NT2/D1 (cell line): Measurements from ENCODE around the gene SPRYD3.
"Not testable (repeated sequence)": the region's sequence is repeated elsewhere in the genome, so short reads cannot be mapped to it uniquely, and the experiment has no call there.

Experiments used
- DNase-seq: peaks from one replicate; pipeline ENCODE4 v3.0.0-alpha.2; 2011; ENCODE audit warnings: low read depth, low spot score
- H3K27me3 ChIP-seq: 2 replicates; pipeline ENCODE4 v1.6.0; 2011; ENCODE audit warnings: mild to moderate bottlenecking; ENCODE audit not compliant: insufficient read length, insufficient read depth
- H3K36me3 ChIP-seq: 2 replicates; pipeline ENCODE4 v1.6.1; 2011; ENCODE audit warnings: mild to moderate bottlenecking, low read length, mixed read lengths; ENCODE audit not compliant: insufficient read depth, insufficient read length
- H3K4me1 ChIP-seq: 2 replicates; pipeline ENCODE4 v1.5.1; 2011; ENCODE audit not compliant: insufficient read depth, insufficient read length
- H3K4me3 ChIP-seq: 2 replicates; pipeline ENCODE4 v1.5.1; 2011; ENCODE audit warnings: low read depth; ENCODE audit not compliant: insufficient read length
- H3K9ac ChIP-seq: 2 replicates; pipeline ENCODE4 v1.6.0; 2011; ENCODE audit warnings: low read depth; ENCODE audit not compliant: insufficient read length
- H3K9me3 ChIP-seq: 2 replicates; pipeline ENCODE4 v1.5.1; 2011; ENCODE audit warnings: mild to moderate bottlenecking, low read length; ENCODE audit not compliant: insufficient read depth
- SUZ12 ChIP-seq: IDR thresholded peaks from 2 replicates; pipeline ENCODE4 v1.6.1; 2011; ENCODE audit not compliant: insufficient read length, insufficient read depth; ENCODE audit errors: extremely low read depth
- YY1 ChIP-seq: IDR thresholded peaks from 2 replicates; pipeline ENCODE4 v1.6.1; 2011; ENCODE audit not compliant: insufficient read length, insufficient read depth
- ZNF274 ChIP-seq: IDR thresholded peaks from 2 replicates; pipeline ENCODE4 v1.6.1; 2011; ENCODE audit warnings: mild to moderate bottlenecking, low read depth, low read length

SPRYD3 gene

DNA sequence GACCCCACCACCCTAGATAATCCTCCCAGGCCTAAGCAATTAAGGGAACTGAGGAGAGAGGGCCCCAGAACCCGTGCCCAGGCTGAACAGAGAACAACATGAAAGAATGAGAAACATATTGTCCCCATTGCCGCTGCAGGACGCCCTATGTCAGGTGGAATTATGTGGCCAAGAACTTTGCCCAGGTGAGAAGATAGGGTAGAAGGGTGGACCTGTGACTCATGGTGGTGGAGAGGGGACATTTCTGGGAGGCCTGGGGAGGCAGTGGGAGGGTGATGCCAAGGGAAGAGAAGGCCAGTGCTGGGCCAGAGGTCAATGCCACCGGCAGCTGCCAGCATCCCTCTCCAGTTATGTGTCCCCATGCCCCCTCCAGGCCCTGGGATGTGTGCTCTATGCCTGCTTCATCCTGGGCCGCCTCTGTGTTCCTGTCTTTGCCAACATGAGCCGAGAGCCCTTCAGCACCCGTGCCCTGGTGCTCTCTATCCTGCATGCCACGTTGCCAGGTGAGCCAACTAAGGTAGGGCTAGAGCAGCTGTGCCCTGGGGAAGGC lies 39.6 kb upstream of the SPRYD3 start:
- H3K36me3 ChIP-seq, result no peaks in the 10 kb centered on the region
- peaks cover 12% of the 10 kb centered on the region for H3K27me3 ChIP-seq
- H3K4me1 ChIP-seq, result peaks cover 5% of the 10 kb centered on the region
- DNase-seq, result no peak
- no peaks in the 10 kb centered on the region; the same call in 1 of the 2 replicates for H3K9me3 ChIP-seq
- TF ChIP-seq ZNF274, result no peak
- no peak for TF ChIP-seq SUZ12
- no peak for TF ChIP-seq YY1
- no peak overlapping the region for H3K9ac ChIP-seq
- no peak overlapping the region for H3K4me3 ChIP-seq

DNA sequence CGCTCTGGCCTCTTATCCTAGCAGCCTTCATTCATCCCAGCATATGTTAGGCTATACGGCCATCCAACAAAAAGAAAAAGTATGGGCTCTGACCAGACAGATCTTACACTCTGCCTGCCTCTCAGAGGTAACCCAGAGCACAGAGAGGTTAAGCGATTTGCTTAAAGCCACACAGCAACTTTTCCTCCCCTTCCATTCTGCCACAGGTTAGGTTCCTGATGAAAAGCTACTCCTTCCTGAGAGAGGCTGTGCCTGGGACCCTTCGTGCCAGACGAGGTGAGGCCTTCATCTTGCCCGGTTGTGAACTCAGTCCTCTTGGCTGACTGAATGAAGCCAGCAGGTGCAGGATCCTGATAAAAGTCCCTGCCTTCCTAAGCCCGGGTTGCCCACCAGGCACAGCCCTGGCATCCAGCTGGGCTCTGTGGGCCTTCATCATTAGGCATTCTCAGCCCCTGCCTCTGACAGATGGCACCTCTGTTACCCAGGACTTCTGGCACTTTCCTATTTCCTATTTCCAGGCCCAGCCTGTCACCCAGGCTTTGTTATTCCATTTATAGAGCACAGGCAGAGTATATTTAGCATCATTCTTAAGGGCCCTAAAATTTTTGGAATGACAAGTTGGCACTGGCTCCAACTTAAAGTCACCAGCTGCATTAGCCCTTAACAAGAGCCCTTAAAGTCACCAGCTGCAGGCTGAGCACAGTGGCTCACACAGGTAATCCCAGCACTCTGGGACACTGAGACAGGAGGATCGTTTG lies 36.9 kb upstream of the SPRYD3 start:
- DNase-seq, result no peak
- no peak for TF ChIP-seq ZNF274
- TF ChIP-seq YY1, result no peak
- no peak for TF ChIP-seq SUZ12
- H3K36me3 ChIP-seq, result no peaks in the 10 kb centered on the region
- no peak overlapping the region for H3K4me3 ChIP-seq
- peaks cover 10% of the 10 kb centered on the region for H3K27me3 ChIP-seq
- no peaks in the 10 kb centered on the region for H3K9me3 ChIP-seq
- no peaks in the 10 kb centered on the region for H3K4me1 ChIP-seq
- H3K9ac ChIP-seq, result no peak overlapping the region

DNA sequence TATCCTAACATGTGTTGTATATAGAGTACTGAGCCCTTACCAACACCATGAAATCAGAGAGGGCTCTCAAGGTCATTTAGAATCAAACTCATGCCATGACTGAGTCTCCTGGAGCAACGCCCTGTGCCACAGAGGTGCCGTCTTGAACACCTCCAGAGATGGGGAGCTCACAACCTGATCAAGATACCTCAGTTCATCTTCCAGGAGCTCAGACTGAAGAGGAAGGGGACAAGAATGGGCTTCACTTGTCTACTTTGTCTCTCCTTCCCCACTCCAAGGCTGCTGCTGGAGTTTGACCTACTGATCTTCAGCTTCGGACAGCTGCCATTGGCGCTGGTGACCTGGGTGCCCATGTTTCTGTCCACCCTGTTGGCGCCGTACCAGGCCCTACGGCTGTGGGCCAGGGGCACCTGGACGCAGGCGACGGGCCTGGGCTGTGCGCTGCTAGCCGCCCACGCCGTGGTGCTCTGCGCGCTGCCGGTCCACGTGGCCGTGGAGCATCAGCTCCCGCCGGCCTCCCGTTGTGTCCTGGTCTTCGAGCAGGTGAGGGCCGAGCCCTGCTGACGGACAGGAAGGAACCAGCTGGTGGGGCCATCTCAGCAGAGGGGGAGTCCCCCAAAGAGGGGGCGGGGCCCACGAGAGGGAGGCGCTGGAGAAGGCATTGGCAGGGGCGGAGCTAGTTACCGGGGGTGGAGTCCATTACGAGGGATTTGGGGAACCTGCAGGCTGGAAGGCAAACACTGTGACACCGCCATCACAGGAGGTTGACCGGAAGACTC lies 36.1 kb upstream of the SPRYD3 start:
- no peak for TF ChIP-seq ZNF274
- TF ChIP-seq YY1, result no peak
- no peak for TF ChIP-seq SUZ12
- no peak for DNase-seq
- H3K27me3 ChIP-seq, result peaks cover 9% of the 10 kb centered on the region
- no peak overlapping the region for H3K4me3 ChIP-seq
- peaks cover 4% of the 10 kb centered on the region for H3K9me3 ChIP-seq
- no peak overlapping the region for H3K9ac ChIP-seq
- H3K4me1 ChIP-seq, result no peaks in the 10 kb centered on the region
- no peaks in the 10 kb centered on the region for H3K36me3 ChIP-seq

DNA sequence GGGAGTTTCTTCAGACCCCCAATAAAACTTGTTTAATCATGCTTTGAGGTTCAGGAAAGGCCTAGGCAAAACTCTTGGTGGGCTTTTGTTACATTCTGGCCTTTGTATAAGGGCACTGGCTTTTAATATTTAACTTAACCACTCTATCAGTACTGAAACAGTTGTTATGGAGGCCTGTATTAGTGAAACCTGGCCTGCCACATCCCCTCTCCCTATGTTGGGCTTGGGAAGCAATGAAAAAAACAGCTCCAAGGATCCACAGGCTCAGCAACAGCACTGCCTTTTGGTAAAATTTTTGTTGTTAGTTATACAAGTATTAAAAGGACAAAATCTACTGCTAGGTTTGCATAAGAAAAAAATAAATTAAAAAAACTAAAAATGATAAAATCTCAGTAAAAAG lies 34.8 kb upstream of the SPRYD3 start:
- H3K9ac ChIP-seq, result no peak overlapping the region
- TF ChIP-seq YY1 (no peak), ZNF274 (no peak), SUZ12 (no peak)
- no peak overlapping the region for H3K4me3 ChIP-seq
- no peaks in the 10 kb centered on the region for H3K36me3 ChIP-seq
- no peaks in the 10 kb centered on the region for H3K4me1 ChIP-seq
- DNase-seq, result no peak
- peaks cover 5% of the 10 kb centered on the region for H3K27me3 ChIP-seq
- H3K9me3 ChIP-seq, result peaks cover 13% of the 10 kb centered on the region

DNA sequence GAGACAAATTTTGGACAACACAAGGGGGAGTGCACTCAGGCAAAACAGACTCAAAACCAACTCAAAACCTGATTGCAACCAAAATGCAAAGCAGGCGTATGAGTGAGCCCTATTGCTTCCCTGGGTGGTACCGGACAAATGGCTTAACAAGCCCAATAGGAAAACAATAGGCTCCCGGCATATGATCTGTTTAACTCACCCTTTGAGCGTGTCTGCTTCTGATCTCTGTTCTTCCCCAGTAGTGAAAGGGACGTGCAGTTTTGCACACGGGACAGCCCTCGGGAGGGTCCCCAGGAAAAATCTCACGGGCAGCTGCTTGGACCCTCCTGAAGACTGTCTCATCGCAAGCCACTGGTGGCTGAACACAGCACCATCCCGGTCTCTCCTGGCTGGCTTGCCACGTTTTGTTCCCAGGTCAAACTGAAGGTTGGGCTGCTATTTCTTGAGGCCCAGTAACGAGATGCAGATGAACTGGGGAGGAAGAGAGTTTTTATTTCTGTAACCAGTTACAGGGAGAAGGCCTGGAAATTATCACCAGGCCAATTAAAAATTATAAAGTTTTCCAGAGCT lies 34.0 kb upstream of the SPRYD3 start:
- Histone ChIP-seq H3K9ac (no peak overlapping the region), H3K4me3 (no peak overlapping the region), H3K4me1 (no peaks in the 10 kb centered on the region), H3K27me3 (no peaks in the 10 kb centered on the region), H3K36me3 (no peaks in the 10 kb centered on the region), H3K9me3 (peaks cover 13% of the 10 kb centered on the region)
- no peak for TF ChIP-seq SUZ12
- TF ChIP-seq ZNF274, result no peak
- TF ChIP-seq YY1, result no peak
- DNase-seq, result no peak

DNA sequence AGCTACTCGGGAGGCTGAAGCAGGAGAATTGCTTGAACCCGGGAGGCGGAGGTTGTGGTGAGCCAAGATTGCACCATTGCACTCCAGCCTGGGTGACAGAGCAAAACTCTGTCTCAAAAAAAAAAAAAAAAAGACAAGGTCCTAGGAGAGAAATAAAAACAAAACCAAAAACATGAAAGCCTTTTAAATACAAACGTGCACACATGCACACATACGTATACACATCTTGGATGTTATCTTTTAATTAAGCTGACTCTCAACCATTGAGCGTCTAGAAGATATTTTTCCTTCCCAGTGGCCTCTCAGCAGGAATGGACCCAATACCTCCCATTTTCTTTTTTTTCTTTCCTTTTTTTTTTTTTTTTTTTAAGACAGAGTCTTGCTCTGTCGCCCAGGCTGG lies 33.2 kb upstream of the SPRYD3 start:
- not testable (repeated sequence) for H3K9ac ChIP-seq

DNA sequence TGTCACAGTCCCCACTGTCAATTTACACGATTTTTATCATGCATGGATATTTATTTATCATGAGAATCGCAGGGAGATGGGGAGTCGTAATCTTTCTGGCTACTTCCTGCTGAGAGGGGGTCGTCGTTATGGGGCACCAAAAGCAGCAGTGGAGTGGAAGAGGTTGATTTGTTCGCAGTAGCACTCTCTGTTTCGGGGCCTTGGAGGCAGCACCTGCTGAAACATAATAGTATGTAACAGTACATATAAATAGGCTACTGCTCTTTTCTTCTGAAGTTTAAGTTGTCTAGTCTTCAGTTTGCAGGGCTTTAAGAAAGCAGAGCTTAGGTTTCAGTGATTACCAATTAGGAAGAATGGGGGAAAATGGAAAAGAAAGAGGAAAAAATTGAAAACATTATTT lies 27.9 kb upstream of the SPRYD3 start:
- no peak for DNase-seq
- no peak for TF ChIP-seq ZNF274
- no peak for TF ChIP-seq YY1
- no peak overlapping the region for H3K4me3 ChIP-seq
- peaks cover 13% of the 10 kb centered on the region for H3K9me3 ChIP-seq
- no peak overlapping the region for H3K9ac ChIP-seq
- peaks cover 7% of the 10 kb centered on the region for H3K4me1 ChIP-seq
- no peaks in the 10 kb centered on the region for H3K27me3 ChIP-seq
- no peaks in the 10 kb centered on the region for H3K36me3 ChIP-seq

More for the DNA sequence above, 33.2 kb upstream of the SPRYD3 start:
- not testable (repeated sequence) for DNase-seq, H3K4me1 ChIP-seq, H3K36me3 ChIP-seq, H3K4me3 ChIP-seq, H3K27me3 ChIP-seq
- H3K9me3 ChIP-seq, result peaks cover 13% of the 10 kb centered on the region
